ENCODE results near the gene KSR1. TPM values are rescaled to one million over a fixed set of nuclear protein-coding genes. Genes with fewer than 3 reads are reported as not detected.

KSR1 gene
- total and polyA plus RNA-seq, 9 of the 15 experiments (the other 6 are each of a cell fraction or from before 2014, with no cell fraction given), result 1.4 to 51.7 (median 18.4) TPM

DNA sequence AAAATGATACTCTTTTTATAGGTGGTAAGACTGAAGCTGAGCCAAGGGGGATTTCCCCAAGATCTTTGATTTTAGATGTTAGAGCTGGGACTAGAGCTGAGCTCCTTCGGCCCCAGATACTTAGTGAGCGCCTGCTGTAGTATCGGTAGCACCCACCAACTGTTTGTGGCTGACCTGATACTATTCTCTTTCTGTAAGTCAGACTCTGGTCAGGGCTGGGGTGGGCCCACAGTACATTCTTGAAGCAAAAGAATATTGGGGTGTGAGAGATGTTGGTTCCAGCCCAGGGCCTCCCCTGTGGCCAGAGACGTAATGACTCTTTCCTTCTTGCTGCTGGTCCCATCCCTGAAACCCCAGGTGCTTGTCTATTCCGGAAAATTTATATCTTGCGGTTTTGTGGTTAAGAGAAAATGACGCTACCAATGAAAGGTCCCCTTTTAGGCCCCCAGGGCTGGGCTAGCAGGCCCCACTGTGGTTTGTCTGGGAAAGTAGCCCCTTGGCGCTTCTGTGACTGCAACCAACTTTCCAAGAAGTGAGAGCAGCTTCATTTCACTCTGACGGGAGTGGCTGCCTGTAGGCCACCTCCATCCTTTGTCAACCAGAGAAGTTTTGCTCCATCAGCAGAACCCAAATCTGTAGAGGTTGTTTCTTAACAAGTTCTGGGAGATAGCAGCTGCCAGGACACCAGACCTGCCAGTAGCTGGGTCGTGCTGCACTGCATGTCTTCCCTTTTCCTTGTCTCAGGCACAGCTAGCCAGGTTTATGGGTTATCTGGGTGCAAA lies 88.3 kb downstream of the KSR1 start (continued):
- TF ChIP-seq, protein P1, sequence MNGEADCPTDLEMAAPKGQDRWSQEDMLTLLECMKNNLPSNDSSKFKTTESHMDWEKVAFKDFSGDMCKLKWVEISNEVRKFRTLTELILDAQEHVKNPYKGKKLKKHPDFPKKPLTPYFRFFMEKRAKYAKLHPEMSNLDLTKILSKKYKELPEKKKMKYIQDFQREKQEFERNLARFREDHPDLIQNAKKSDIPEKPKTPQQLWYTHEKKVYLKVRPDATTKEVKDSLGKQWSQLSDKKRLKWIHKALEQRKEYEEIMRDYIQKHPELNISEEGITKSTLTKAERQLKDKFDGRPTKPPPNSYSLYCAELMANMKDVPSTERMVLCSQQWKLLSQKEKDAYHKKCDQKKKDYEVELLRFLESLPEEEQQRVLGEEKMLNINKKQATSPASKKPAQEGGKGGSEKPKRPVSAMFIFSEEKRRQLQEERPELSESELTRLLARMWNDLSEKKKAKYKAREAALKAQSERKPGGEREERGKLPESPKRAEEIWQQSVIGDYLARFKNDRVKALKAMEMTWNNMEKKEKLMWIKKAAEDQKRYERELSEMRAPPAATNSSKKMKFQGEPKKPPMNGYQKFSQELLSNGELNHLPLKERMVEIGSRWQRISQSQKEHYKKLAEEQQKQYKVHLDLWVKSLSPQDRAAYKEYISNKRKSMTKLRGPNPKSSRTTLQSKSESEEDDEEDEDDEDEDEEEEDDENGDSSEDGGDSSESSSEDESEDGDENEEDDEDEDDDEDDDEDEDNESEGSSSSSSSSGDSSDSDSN (IDR thresholded peaks at IDR 0.05; ENCODE audit: borderline replicate concordance in 1 of 2, low read depth in 2 of 2, low read length in 2 of 2), result no peak
- TF ChIP-seq, protein P2, sequence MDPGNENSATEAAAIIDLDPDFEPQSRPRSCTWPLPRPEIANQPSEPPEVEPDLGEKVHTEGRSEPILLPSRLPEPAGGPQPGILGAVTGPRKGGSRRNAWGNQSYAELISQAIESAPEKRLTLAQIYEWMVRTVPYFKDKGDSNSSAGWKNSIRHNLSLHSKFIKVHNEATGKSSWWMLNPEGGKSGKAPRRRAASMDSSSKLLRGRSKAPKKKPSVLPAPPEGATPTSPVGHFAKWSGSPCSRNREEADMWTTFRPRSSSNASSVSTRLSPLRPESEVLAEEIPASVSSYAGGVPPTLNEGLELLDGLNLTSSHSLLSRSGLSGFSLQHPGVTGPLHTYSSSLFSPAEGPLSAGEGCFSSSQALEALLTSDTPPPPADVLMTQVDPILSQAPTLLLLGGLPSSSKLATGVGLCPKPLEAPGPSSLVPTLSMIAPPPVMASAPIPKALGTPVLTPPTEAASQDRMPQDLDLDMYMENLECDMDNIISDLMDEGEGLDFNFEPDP (CRISPR knock-in tag; IDR thresholded peaks at IDR 0.05), result no peak
- no peak for TF ChIP-seq POLR2G (IDR thresholded peaks at IDR 0.05; ENCODE audit: low read depth, low read length)
- TF ChIP-seq, protein P3, sequence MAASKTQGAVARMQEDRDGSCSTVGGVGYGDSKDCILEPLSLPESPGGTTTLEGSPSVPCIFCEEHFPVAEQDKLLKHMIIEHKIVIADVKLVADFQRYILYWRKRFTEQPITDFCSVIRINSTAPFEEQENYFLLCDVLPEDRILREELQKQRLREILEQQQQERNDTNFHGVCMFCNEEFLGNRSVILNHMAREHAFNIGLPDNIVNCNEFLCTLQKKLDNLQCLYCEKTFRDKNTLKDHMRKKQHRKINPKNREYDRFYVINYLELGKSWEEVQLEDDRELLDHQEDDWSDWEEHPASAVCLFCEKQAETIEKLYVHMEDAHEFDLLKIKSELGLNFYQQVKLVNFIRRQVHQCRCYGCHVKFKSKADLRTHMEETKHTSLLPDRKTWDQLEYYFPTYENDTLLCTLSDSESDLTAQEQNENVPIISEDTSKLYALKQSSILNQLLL (CRISPR knock-in tag; IDR thresholded peaks at IDR 0.05; ENCODE audit: borderline replicate concordance), result no peak
- peak; percentile 60 for TF ChIP-seq ADNP (tag; IDR thresholded peaks at IDR 0.05)
- no peak for TF ChIP-seq SP2 (IDR thresholded peaks at IDR 0.05; ENCODE audit: extremely low read depth, low read depth, low read length, poor library complexity, severe bottlenecking)
- TF ChIP-seq, protein P4, sequence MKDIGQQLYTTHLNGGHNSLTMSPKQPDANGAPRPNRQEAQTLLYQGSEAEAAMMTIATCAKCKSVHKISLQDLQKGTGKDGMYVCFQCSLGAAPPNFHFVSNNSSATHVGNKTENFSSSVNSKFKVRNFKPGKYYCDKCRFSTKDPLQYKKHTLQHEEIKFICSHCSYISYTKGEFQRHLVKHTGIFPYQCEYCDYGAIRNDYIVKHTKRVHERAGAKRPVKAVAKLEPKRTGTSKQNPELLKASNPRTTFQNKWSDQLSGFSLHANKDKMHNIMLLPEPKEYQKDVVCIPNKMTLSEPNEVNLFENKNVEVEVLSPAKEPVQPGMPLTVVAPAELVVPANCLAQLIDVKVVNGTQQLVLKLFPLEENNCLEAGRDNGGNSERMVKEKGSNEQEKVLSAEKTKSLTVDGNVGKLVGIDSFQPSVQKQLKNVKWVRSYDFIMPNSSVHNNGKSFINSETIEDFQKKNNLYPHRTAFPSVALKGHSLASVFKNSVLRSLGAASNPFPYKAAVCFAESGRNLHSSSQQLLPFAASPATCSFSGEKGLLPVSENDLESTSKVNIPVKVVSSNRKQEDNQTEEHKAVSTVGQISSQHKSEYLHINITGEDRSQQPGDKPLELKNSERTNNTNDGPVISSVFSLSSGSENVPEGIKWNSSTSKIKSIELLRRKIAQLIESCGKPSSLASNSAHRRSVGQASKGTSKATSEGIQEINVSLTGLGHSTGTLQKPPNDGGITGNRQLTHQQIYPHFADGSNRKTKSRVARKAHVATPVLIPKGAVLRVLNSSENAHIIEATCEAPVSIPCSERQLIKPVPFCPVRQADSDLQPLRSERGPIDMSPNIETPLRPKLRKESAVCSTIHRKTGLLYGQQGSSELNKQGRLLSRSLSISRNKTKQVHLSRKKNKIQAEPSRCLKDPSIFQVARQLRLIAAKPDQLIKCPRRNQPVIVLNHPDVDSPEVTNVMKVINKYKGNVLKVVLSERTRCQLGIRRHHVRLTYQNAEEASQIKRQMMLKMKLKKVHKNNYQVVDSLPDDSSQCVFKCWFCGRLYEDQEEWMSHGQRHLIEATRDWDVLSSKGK (CRISPR knock-in tag; IDR thresholded peaks at IDR 0.05), result no peak
